ENCODE data around the gene CTRL.
A peak's percentile ranks its signal among the peaks of the same experiment; 100 is the strongest.
"Not testable (repeated sequence)": the region's sequence is repeated elsewhere in the genome, so short reads cannot be mapped to it uniquely, and the experiment has no call there.

CTRL gene

GRCh38 chr16:67941469-67942199 lies 10.0 kb upstream of the CTRL start:
- DNase-seq (ENCODE audit: low read depth in 1 of 2, low spot score in 1 of 2) = no peak

- no peak for DNase-seq (ENCODE audit: low read depth in 1 of 2, low spot score in 1 of 2)
These were observed 8.9 kb upstream of the CTRL start for GRCh38 chr16:67940446-67941089.

- peak in 1 of 2 donors; percentile 44 for DNase-seq (ENCODE audit: low read depth in 1 of 2, low spot score in 1 of 2)
These were observed 8.1 kb upstream of the CTRL start for GRCh38 chr16:67939507-67940445.

- not testable (repeated sequence) for DNase-seq (ENCODE audit: low read depth in 1 of 2, low spot score in 1 of 2)
These were observed 6.1 kb upstream of the CTRL start for GRCh38 chr16:67937713-67938112.

- no peak for DNase-seq (ENCODE audit: low read depth in 1 of 2, low spot score in 1 of 2)
These were observed 5.4 kb upstream of the CTRL start for GRCh38 chr16:67936880-67937605.

GRCh38 chr16:67936124-67936879 lies 4.6 kb upstream of the CTRL start, which contains the start of gene PSMB10:
Gene PSMB10, minus strand, starts transcription at chr16:67936850. Its CDS starts 101 bp downstream, at chr16:67936749.
- DNase-seq (ENCODE audit: low read depth in 1 of 2, low spot score in 1 of 2) = peak; percentile 45 to 48

- peak; percentile 85 to 86 for DNase-seq (ENCODE audit: low read depth in 1 of 2, low spot score in 1 of 2)
These were observed 3.9 kb upstream of the CTRL start for GRCh38 chr16:67935402-67936123.

GRCh38 chr16:67935101-67935401 lies 3.4 kb upstream of the CTRL start:
- no peak for DNase-seq (ENCODE audit: low read depth in 1 of 2, low spot score in 1 of 2)

GRCh38 chr16:67934306-67935100 lies 2.8 kb upstream of the CTRL start:
- no peak for DNase-seq (ENCODE audit: low read depth in 1 of 2, low spot score in 1 of 2)

GRCh38 chr16:67933805-67934204 lies 2.1 kb upstream of the CTRL start:
- DNase-seq (ENCODE audit: low read depth in 1 of 2, low spot score in 1 of 2) = no peak

- DNase-seq (ENCODE audit: low read depth in 1 of 2, low spot score in 1 of 2) = no peak
These were observed 789 bp upstream of the CTRL start for GRCh38 chr16:67932462-67932840.

GRCh38 chr16:67930678-67931211 lies 917 bp downstream of the CTRL start:
- no peak for DNase-seq (ENCODE audit: low read depth in 1 of 2, low spot score in 1 of 2)

GRCh38 chr16:67930191-67930590 lies 1.5 kb downstream of the CTRL start:
- DNase-seq (ENCODE audit: low read depth in 1 of 2, low spot score in 1 of 2) = no peak

GRCh38 chr16:67928561-67929364 lies 2.9 kb downstream of the CTRL start:
- peak; percentile 52 to 65 for DNase-seq (ENCODE audit: low read depth in 1 of 2, low spot score in 1 of 2)

- no peak for DNase-seq (ENCODE audit: low read depth in 1 of 2, low spot score in 1 of 2)
These were observed 3.5 kb downstream of the CTRL start for GRCh38 chr16:67928147-67928546.

GRCh38 chr16:67927131-67927941 lies 4.3 kb downstream of the CTRL start:
- DNase-seq (ENCODE audit: low read depth in 1 of 2, low spot score in 1 of 2) = no peak

GRCh38 chr16:67926181-67926750 lies 5.4 kb downstream of the CTRL start:
- DNase-seq (ENCODE audit: low read depth in 1 of 2, low spot score in 1 of 2) = no peak
